IPS DF 6.9 (cell line): ENCODE measurements around the gene GFPT2.

Experiments
- DNase-seq: peaks from one replicate; pipeline ENCODE4 v3.0.0-alpha.2; 2013; ENCODE audit warnings: low read depth, low spot score
- H3K27ac ChIP-seq: one replicate; pipeline ENCODE4 v1.5.1; 2013; ENCODE audit warnings: low read length, control low read depth
- H3K27me3 ChIP-seq: 2 replicates; pipeline ENCODE4 v1.6.1; 2013; ENCODE audit warnings: mild to moderate bottlenecking, low read length; ENCODE audit not compliant: control insufficient read depth, insufficient read depth
- H3K36me3 ChIP-seq: 2 replicates; pipeline ENCODE4 v1.6.1; 2013; ENCODE audit warnings: low read length; ENCODE audit not compliant: control insufficient read depth, insufficient read depth
- H3K4me1 ChIP-seq: 2 replicates; pipeline ENCODE4 v1.6.1; 2013; ENCODE audit warnings: low read length; ENCODE audit not compliant: control insufficient read depth, insufficient read depth
- H3K4me3 ChIP-seq: 2 replicates; pipeline ENCODE4 v1.5.1; 2013; ENCODE audit warnings: mild to moderate bottlenecking, low read length
- H3K9me3 ChIP-seq: 2 replicates; pipeline ENCODE4 v1.6.1; 2013; ENCODE audit warnings: low read length, inconsistent platforms; ENCODE audit not compliant: control insufficient read depth, insufficient read depth
- WGBS: extraction: QIAGEN DNeasy Blood & Tissue Kit; methylation state at CpG from one replicate; pipeline ENCODE4 v1.1.7; 2013; ENCODE audit warnings: mixed read lengths, missing lambda C conversion rate; ENCODE audit not compliant: insufficient read length, insufficient coverage; 5-methylcytosine and 5-hydroxymethylcytosine counted together

The GFPT2 gene

DNA sequence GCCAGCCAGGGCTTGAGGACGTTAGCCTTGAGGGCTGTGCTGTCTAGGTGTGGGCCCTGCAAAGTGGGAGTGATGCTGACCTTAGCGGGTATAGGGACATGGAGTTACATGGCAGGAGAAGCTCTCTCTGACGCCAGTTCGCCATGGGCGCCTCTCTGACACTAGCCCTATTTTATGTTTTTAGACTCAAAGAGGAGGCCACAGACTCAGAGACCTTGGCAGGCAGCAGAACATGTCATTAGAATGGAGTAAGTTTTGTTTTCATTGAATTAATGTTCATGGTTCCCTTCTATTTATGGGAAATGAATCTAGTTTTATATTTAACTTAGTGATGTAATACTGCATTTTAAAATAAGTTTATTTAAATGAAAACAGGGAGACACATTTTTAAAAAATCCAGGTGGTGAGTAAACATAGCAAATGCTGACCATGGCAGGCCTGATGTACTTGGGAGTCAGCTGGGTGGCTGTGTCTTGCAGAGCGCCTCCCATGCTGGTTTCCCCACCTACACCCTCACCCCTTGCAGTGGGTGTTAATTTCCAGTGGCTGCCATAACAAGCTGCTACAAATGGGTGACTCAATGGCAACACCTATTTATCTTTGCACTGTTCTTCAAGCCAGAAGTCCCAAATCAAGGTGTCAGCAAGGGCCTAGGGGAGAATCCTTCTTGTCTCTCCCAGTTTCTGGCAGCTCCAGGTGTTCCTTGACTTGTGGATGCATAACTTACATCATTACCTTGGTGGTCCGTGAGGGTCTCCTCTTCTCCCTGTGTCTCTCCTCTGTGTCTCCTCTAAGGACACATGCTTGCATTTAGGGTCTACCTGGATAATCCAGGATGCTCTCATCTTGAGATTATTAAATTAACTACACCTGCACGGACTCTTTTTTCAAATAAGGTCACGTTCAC is 25.6 kb upstream of the GFPT2 start:
- no peaks in the 10 kb centered on the region for H3K4me1 ChIP-seq
- H3K4me3 ChIP-seq: no peak overlapping the region
- H3K27ac ChIP-seq: no peak overlapping the region
- no peaks in the 10 kb centered on the region for H3K9me3 ChIP-seq
- DNase-seq: no peak
- no CpG with 5 or more reads among the region's 9 CpGs for WGBS
- H3K27me3 ChIP-seq: no peaks in the 10 kb centered on the region
- H3K36me3 ChIP-seq: no peaks in the 10 kb centered on the region

DNA sequence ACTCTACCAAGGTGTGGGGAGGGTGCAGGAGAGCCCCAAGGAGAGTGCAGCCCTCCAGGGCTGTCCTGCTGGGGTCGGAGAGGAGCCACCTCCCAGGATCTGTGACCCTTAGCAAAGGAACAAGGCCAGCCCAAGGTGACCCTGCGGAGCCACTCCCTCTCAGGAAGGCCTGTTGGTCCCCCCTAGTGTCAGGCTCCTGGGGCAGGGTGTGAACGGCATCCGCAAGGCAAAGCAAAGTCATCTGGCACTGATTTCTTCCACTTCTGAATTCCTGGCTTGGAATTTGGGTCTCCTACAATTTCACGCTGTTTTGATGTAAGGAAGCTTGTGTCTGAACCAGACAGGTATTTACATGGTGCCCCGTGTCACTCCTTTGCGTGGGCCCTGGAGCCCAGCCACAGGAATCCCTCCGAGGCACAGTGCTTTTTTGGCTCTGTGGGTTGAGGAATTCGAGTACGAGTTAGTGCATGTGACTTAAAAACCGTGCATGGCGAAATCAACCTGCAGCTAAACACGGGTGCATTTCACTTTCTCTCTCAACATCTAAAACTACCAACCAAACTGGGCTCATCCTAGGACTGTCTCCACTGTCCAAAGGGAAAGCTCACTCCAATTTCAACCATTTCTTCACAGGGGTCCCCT is 24.5 kb upstream of the GFPT2 start:
- no CpG with 5 or more reads among the region's 13 CpGs for WGBS
- Histone ChIP-seq H3K9me3 (no peaks in the 10 kb centered on the region), H3K27me3 (no peaks in the 10 kb centered on the region), H3K4me3 (no peak overlapping the region), H3K36me3 (no peaks in the 10 kb centered on the region), H3K4me1 (no peaks in the 10 kb centered on the region), H3K27ac (no peak overlapping the region)
- DNase-seq: no peak

DNA sequence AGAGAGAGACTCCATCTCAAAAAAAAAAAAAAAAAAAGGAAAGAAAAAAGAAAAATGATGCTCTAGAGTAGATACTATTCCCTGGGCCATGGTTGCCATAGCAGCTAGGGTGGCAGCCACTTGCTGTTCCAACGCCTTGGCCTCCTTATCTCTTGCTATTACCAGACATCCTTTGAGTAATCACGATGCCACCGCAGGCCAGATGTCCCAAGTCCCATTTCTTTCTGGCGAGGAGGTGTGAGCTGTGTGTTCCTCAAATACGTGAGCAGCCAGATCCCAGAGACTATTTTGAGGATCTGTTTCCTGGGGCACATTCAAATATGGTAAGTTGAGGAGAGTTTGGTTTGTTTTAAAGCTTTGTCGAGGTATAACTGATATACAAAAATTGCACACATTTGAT is 23.4 kb upstream of the GFPT2 start:
- DNase-seq: no peak
- Histone ChIP-seq H3K27me3 (no peaks in the 10 kb centered on the region), H3K9me3 (no peaks in the 10 kb centered on the region), H3K36me3 (no peaks in the 10 kb centered on the region), H3K4me3 (no peak overlapping the region), H3K27ac (no peak overlapping the region), H3K4me1 (0 out of 2 replicates have a peak, but pooled peaks cover 1% of the 10 kb centered on the region)
- no CpG with 5 or more reads among the region's 6 CpGs for WGBS

DNA sequence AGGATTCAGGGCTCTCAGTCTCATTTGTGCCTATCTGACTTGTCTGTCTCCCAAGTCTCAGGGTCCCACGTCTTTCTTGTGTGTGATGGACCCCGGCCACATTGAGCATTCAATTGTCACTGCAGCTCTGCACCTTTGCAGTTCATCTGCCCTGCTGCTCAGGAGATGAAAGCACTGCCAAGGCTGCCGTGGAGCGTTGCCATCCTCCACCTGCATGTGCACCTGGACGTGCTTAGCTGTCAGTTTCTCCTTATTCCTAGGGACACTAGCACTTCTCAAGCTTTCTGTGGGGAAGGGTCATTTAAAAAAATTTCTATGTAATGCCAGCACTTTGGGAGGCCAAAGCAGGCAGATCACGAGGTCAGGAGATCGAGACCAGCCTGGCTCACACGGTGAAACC is 22.8 kb upstream of the GFPT2 start:
- no peaks in the 10 kb centered on the region for H3K36me3 ChIP-seq
- no peaks in the 10 kb centered on the region for H3K27me3 ChIP-seq
- H3K4me1 ChIP-seq: 0 out of 2 replicates have a peak, but pooled peaks cover 1% of the 10 kb centered on the region
- H3K9me3 ChIP-seq: no peaks in the 10 kb centered on the region
- WGBS: no CpG with 5 or more reads among the region's 8 CpGs
- no peak for DNase-seq
- H3K4me3 ChIP-seq: no peak overlapping the region
- no peak overlapping the region for H3K27ac ChIP-seq

DNA sequence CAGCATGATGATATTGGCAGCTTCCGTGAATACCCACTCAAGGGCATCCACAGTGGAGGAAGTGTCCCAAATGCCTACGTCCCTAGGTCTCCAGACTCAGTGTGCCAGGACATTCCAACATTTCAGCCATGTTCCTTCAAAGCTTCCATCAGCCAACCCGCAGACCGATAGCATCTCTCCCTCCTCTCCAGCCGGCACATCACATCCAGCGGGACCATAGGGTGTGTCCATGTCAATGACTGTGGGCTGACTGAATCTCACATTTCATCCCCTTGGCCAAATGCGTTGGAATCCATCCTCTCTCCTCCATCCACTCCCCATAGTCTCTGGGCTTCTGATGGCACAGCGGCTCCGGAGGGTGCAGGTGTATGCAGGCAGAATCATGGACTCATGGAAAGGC is 22.2 kb upstream of the GFPT2 start:
- Histone ChIP-seq H3K4me3 (no peak overlapping the region), H3K9me3 (no peaks in the 10 kb centered on the region), H3K27me3 (no peaks in the 10 kb centered on the region), H3K4me1 (0 out of 2 replicates have a peak, but pooled peaks cover 1% of the 10 kb centered on the region), H3K36me3 (no peaks in the 10 kb centered on the region), H3K27ac (no peak overlapping the region)
- WGBS: no CpG with 5 or more reads among the region's 9 CpGs
- DNase-seq: no peak

DNA sequence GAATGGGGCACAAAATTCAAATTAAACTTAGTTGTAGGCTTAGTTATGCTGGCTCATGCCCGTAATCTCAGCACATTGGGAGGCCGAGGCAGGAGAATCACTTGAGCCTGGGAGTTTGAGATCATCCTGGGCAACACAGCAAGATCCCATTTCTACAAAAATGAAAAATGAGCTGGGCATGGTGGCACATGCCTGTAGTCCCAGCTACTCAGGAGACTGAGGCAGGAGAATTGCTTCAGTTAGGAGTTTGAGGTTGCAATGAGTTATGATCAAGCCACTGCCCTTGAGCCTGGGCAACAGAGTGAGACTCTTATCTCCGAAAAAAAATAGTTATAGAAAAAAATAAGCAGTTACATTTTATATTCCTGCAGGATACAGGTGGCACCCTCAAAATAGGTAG is 20.7 kb upstream of the GFPT2 start:
- no peaks in the 10 kb centered on the region for H3K9me3 ChIP-seq
- H3K27ac ChIP-seq: no peak overlapping the region
- H3K27me3 ChIP-seq: no peaks in the 10 kb centered on the region
- H3K36me3 ChIP-seq: no peaks in the 10 kb centered on the region
- H3K4me3 ChIP-seq: no peak overlapping the region
- no peak for DNase-seq
- WGBS: no CpG with 5 or more reads among the region's 3 CpGs
- 0 out of 2 replicates have a peak, but pooled peaks cover 1% of the 10 kb centered on the region for H3K4me1 ChIP-seq

DNA sequence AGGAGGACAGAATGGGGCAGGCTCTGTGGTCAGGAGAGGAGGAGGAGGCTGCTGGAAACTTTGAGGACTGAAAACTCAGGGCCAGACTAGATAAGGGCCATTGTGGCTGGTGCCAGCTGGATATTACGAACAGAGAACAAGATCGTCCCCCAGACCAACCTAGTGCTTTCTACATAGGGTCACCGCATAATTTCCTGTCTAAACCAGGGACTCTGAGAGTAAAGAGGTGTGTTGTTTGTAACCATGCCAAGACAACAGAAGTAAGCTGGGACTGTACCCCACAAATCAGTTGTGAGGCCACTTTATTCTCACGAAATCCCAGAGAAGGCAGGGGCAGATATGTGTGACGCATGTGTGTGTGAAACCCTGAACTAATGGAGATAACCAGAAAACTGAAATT is 20.3 kb upstream of the GFPT2 start:
- no peaks in the 10 kb centered on the region for H3K27me3 ChIP-seq
- no peaks in the 10 kb centered on the region for H3K36me3 ChIP-seq
- no CpG with 5 or more reads among the region's 5 CpGs for WGBS
- no peaks in the 10 kb centered on the region for H3K9me3 ChIP-seq
- no peak for DNase-seq
- H3K27ac ChIP-seq: no peak overlapping the region
- no peak overlapping the region for H3K4me3 ChIP-seq
- H3K4me1 ChIP-seq: 0 out of 2 replicates have a peak, but pooled peaks cover 1% of the 10 kb centered on the region

GRCh38 chr5:180371949-180372348 is 18.8 kb upstream of the GFPT2 start:
- DNase-seq: no peak
- Histone ChIP-seq H3K36me3 (no peaks in the 10 kb centered on the region), H3K27me3 (no peaks in the 10 kb centered on the region), H3K4me1 (peaks cover 1% of the 10 kb centered on the region; the same call in 1 of the 2 replicates), H3K27ac (no peak overlapping the region), H3K4me3 (no peak overlapping the region), H3K9me3 (no peaks in the 10 kb centered on the region)
- WGBS: no CpG with 5 or more reads among the region's 5 CpGs

DNA sequence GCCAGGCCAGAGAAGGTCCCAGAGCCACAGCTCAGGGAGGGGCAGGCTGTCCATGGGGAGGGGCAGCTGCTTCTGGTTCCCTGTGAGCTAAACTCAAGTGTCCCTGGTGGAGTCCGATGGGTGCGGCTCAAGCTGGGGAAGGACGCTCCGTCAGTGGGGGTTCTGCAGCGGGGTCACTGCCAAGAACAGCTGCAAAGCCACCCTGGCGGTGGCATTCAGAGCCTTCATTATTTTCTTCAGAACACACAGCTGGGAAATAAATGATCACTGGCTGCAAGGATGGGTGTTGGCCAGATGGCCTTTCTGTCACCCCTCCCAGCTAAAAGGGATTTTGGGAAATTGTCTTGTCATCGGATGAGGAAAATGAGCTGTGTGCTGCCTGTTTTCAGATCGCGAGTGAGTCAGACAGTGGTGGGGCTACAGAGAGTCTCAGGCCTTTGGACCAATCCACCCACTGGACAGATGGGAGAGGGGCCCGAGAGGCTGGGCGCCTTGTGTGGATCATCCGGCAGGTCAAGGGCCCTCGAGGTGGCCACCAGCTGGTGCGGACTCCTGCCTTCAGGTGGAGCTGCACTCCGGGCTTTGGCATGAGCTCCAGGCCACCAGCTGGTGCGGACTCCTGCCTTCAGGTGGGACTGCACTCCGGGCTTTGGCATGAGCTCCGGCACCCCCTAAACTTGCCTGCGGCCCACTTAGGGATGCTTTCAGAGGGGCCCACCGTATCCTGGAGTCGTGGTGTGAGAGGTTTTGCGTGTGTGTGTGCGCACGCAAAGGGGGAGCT is 17.9 kb upstream of the GFPT2 start:
- no peaks in the 10 kb centered on the region for H3K27me3 ChIP-seq
- H3K4me1 ChIP-seq: peaks cover 1% of the 10 kb centered on the region; the same call in 1 of the 2 replicates
- no peaks in the 10 kb centered on the region for H3K36me3 ChIP-seq
- no CpG with 5 or more reads among the region's 24 CpGs for WGBS
- H3K4me3 ChIP-seq: no peak overlapping the region
- H3K27ac ChIP-seq: no peak overlapping the region
- no peak for DNase-seq
- no peaks in the 10 kb centered on the region for H3K9me3 ChIP-seq

DNA sequence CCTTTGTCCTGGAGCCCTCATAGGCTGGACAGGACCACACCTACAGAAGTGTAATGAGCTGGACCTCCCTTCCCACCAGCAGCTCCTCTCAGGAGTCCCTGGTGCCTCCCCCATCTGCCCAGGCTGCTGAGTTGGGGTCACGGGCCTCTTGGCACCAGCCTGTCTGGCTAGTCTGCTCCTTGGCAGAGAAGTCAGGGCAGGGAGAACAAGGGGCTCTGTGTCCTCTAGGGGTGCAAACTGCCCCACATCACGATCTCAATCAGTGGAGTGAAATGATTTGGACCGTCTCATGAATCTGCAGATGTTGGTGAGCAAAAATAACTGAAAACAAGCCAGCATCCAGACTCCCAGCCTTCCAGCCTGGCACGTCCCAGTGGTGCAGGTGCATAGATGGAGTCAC is 14.9 kb upstream of the GFPT2 start:
- no peaks in the 10 kb centered on the region for H3K27me3 ChIP-seq
- H3K36me3 ChIP-seq: no peaks in the 10 kb centered on the region
- WGBS: no CpG with 5 or more reads among the region's 4 CpGs
- H3K4me3 ChIP-seq: no peak overlapping the region
- H3K27ac ChIP-seq: no peak overlapping the region
- H3K9me3 ChIP-seq: no peaks in the 10 kb centered on the region
- peaks cover 1% of the 10 kb centered on the region; the same call in 1 of the 2 replicates for H3K4me1 ChIP-seq
- no peak for DNase-seq
